ENCODE measurements around the gene DENND2C. TPM values are rescaled to one million over a fixed set of nuclear protein-coding genes. Genes with fewer than 3 reads are reported as not detected.

The DENND2C gene
- total RNA-seq, 1 donor from 2014 or later = 3.2 TPM

GRCh38 chr1:114718661-114719423 lies 49.0 kb upstream of the DENND2C start:
- peaks cover 66% of the 10 kb centered on the region for H3K36me3 ChIP-seq (ENCODE audit: insufficient read depth, low read length)
- Mint-ChIP-seq H3K27me3 (ENCODE audit: low read depth, unreplicated experiment) (no peaks in the 10 kb centered on the region), H3K4me3 (ENCODE audit: unreplicated experiment) (no peak overlapping the region), H3K9me3 (ENCODE audit: unreplicated experiment) (no peaks in the 10 kb centered on the region), H3K27ac (ENCODE audit: unreplicated experiment) (peak overlapping the region; percentile 78), H3K36me3 (ENCODE audit: low read depth, unreplicated experiment) (peaks cover 9% of the 10 kb centered on the region), H3K4me1 (ENCODE audit: low read depth, unreplicated experiment) (peaks cover 22% of the 10 kb centered on the region)
- no peaks in the 10 kb centered on the region for H3K9me3 ChIP-seq (ENCODE audit: insufficient read depth, low read depth, low read length)
- H2AFZ ChIP-seq (ENCODE audit: low read depth, low read length) = no peak overlapping the region
- no peak overlapping the region for H3K4me2 ChIP-seq (ENCODE audit: low read length)
- no peaks in the 10 kb centered on the region for H3K27me3 ChIP-seq (ENCODE audit: insufficient read depth, low read length)
- H3K79me2 ChIP-seq (ENCODE audit: insufficient read depth, low read length) = peaks cover 32% of the 10 kb centered on the region
- peak overlapping the region; percentile 66 for H3K27ac ChIP-seq (ENCODE audit: low read depth, low read length)
- DNase-seq (ENCODE audit: low read depth) (peak; percentile 26), FAIRE-seq (no peak)
- TF ChIP-seq EZH2 (IDR thresholded peaks at IDR 0.05; ENCODE audit: insufficient read depth, low read length) = no peak
- TF ChIP-seq, protein P1, sequence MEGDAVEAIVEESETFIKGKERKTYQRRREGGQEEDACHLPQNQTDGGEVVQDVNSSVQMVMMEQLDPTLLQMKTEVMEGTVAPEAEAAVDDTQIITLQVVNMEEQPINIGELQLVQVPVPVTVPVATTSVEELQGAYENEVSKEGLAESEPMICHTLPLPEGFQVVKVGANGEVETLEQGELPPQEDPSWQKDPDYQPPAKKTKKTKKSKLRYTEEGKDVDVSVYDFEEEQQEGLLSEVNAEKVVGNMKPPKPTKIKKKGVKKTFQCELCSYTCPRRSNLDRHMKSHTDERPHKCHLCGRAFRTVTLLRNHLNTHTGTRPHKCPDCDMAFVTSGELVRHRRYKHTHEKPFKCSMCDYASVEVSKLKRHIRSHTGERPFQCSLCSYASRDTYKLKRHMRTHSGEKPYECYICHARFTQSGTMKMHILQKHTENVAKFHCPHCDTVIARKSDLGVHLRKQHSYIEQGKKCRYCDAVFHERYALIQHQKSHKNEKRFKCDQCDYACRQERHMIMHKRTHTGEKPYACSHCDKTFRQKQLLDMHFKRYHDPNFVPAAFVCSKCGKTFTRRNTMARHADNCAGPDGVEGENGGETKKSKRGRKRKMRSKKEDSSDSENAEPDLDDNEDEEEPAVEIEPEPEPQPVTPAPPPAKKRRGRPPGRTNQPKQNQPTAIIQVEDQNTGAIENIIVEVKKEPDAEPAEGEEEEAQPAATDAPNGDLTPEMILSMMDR (IDR thresholded peaks at IDR 0.05; ENCODE audit: insufficient read depth, low read depth, low read length) = no peak
- H3K4me1 ChIP-seq (ENCODE audit: insufficient read depth, low read length) = peaks cover 9% of the 10 kb centered on the region
- no peaks in the 10 kb centered on the region for H4K20me1 ChIP-seq (ENCODE audit: insufficient read depth, low read length)
- H3K4me3 ChIP-seq (ENCODE audit: insufficient read depth, low read depth, low read length) = no peak overlapping the region
- peak overlapping the region; percentile 36 for H3K9ac ChIP-seq (ENCODE audit: low read length)

DNA sequence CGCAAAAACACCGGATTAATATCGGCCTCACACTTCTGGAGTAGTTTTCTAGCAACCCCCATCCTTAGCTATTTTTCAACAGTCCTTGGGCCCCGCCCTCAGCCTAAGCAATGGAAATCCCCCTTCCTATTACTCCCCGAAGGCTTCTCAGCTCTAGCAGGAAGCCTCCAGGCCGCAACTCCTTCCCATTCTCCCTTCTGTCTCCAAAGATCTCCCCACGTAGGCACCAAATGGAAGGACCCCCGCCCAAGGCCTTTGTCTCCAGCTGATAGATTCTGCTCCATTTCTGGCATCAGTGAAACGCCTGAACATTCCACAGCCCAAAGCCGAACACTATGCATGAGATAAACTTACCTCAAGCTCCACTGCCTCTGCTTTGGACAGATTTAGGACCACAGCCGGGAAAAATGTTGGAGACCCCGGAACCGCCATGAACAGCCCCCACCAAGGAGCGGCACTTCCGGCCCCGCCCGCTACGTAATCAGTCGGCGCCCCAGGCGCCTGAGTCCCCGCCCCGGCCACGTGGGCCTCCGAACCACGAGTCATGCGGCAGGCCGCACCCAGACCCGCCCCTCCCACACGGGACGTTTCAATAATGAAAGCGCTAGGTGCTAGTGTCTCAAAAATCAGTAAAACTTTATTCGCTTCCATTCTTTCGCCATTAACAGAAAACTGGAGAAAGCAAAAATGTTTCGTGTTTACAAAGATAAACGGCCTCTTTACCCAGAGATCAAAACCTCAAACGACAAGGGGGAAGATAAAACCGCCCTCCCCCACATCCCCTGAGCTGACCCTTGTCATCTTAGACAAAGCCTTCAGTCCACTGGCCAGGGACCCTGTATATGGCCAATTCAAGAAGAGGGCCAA lies 46.7 kb upstream of the DENND2C start, which contains the start of gene NRAS:
Gene NRAS (minus strand): TSS at position 468 of the 867 bp plus-strand sequence. CDS start 611 bp downstream, outside the sequence.
- no peak for FAIRE-seq
- peak within 1 kb of the TSS; percentile 99 for H3K9ac ChIP-seq (ENCODE audit: low read length)
- peak within 1 kb of the TSS; percentile 90 for H3K4me2 ChIP-seq (ENCODE audit: low read length)
- Mint-ChIP-seq H3K27ac (ENCODE audit: unreplicated experiment) (peak within 1 kb of the TSS; percentile 99), H3K36me3 (ENCODE audit: low read depth, unreplicated experiment) (peaks cover 11% of the 10 kb centered on the region), H3K4me1 (ENCODE audit: low read depth, unreplicated experiment) (peaks cover 26% of the 10 kb centered on the region), H3K27me3 (ENCODE audit: low read depth, unreplicated experiment) (no peaks in the 10 kb centered on the region), H3K9me3 (ENCODE audit: unreplicated experiment) (no peaks in the 10 kb centered on the region), H3K4me3 (ENCODE audit: unreplicated experiment) (peak within 1 kb of the TSS; percentile 96)
- peaks cover 3% of the 10 kb centered on the region for H4K20me1 ChIP-seq (ENCODE audit: insufficient read depth, low read length)
- H3K79me2 ChIP-seq (ENCODE audit: insufficient read depth, low read length) = peaks cover 50% of the 10 kb centered on the region
- H3K9me3 ChIP-seq (ENCODE audit: insufficient read depth, low read depth, low read length) = no peaks in the 10 kb centered on the region
- H3K36me3 ChIP-seq (ENCODE audit: insufficient read depth, low read length) = peaks cover 71% of the 10 kb centered on the region
- H2AFZ ChIP-seq (ENCODE audit: low read depth, low read length) = peak within 1 kb of the TSS; percentile 36
- H3K27ac ChIP-seq (ENCODE audit: low read depth, low read length) = peak within 1 kb of the TSS; percentile 99
- TF ChIP-seq, protein P1 (IDR thresholded peaks at IDR 0.05; ENCODE audit: insufficient read depth, low read depth, low read length) = no peak
- no peak for TF ChIP-seq EZH2 (IDR thresholded peaks at IDR 0.05; ENCODE audit: insufficient read depth, low read length)
- no peaks in the 10 kb centered on the region for H3K27me3 ChIP-seq (ENCODE audit: insufficient read depth, low read length)
- peaks cover 9% of the 10 kb centered on the region for H3K4me1 ChIP-seq (ENCODE audit: insufficient read depth, low read length)
- peak; percentile 80 for DNase-seq (ENCODE audit: low read depth)
- peak within 1 kb of the TSS; percentile 97 for H3K4me3 ChIP-seq (ENCODE audit: insufficient read depth, low read depth, low read length)
